OCI-LY7 (cell line): ENCODE results near the gene DIP2C. TPM values are rescaled to one million over a fixed set of nuclear protein-coding genes. Genes with fewer than 3 reads are reported as not detected.
"Not testable (repeated sequence)": the region's sequence is repeated elsewhere in the genome, so short reads cannot be mapped to it uniquely, and the experiment has no call there.

ENCODE experiments used
- BruUV-seq: library from RNA; stranded (reverse); fragments of 400-500 nt; replicated peaks from 2 replicates; lab custom pipeline; 2021; lab: Mats Ljungman, UMichigan
- CTCF ChIA-PET: fragments of 300-600 bp; sonication (Branson Sonifier 250); formaldehyde crosslinking; loops from one replicate; lab custom pipeline; 2022; ENCODE audit warnings: antibody characterized with exemption; ENCODE audit not compliant: unreplicated experiment; lab: Charles Lee
- POLR2A ChIA-PET: fragments of 300-600 bp; sonication (Branson Sonifier 250); formaldehyde crosslinking; loops from one replicate; lab custom pipeline; 2022; ENCODE audit warnings: antibody characterized with exemption; lab: Charles Lee
- DNase-seq: peaks from one replicate; pipeline ENCODE4 v3.0.0-alpha.2; 2015; ENCODE audit warnings: low spot score
- H2AFZ ChIP-seq: fragments of 200-600 bp; sonication (generic), shearing (Covaris generic); 2 replicates; pipeline ENCODE4 v1.6.1; 2014; ENCODE audit warnings: mild to moderate bottlenecking, antibody characterized with exemption, low read length, moderate library complexity
- H3K27ac ChIP-seq: fragments of 200-600 bp; sonication (generic); 2 replicates; pipeline ENCODE4 v1.5.1; 2014; ENCODE audit warnings: mixed run types, low read depth, mild to moderate bottlenecking, moderate library complexity, low read length, inconsistent platforms; ENCODE audit not compliant: poor library complexity, severe bottlenecking
- H3K36me3 ChIP-seq: fragments of 200-600 bp; sonication (generic); 2 replicates; pipeline ENCODE4 v1.6.1; 2014; ENCODE audit warnings: mild to moderate bottlenecking, antibody characterized with exemption, low read length, moderate library complexity, mixed read lengths; ENCODE audit not compliant: insufficient read depth
- H3K4me1 ChIP-seq: fragments of 200-600 bp; sonication (generic); 2 replicates; pipeline ENCODE4 v1.5.1; 2014; ENCODE audit warnings: mild to moderate bottlenecking, low read length; ENCODE audit not compliant: insufficient read depth, poor library complexity, severe bottlenecking
- H3K4me2 ChIP-seq: fragments of 200-600 bp; sonication (generic); 2 replicates; pipeline ENCODE4 v1.6.1; 2014; ENCODE audit warnings: mild to moderate bottlenecking, low read length
- H3K4me3 ChIP-seq: fragments of 200-600 bp; sonication (generic); 2 replicates; pipeline ENCODE4 v1.5.1; 2014; ENCODE audit warnings: mild to moderate bottlenecking, low read depth, low read length; ENCODE audit not compliant: poor library complexity, severe bottlenecking
- H3K79me2 ChIP-seq: fragments of 200-600 bp; sonication (generic); 2 replicates; pipeline ENCODE4 v1.6.1; 2016; ENCODE audit warnings: low read depth, mild to moderate bottlenecking, low read length, moderate library complexity, mixed read lengths; ENCODE audit not compliant: insufficient read depth
- H3K9me2 ChIP-seq: fragments of 200-600 bp; sonication (generic); 2 replicates; pipeline ENCODE4 v1.6.1; 2016; ENCODE audit warnings: mild to moderate bottlenecking, low read length, mixed read lengths; ENCODE audit not compliant: insufficient read depth
- H3K9me3 ChIP-seq: fragments of 200-600 bp; sonication (generic); 2 replicates; pipeline ENCODE4 v1.6.1; 2014; ENCODE audit warnings: mild to moderate bottlenecking, mixed run types, low read length, mixed read lengths
- H4K20me1 ChIP-seq: fragments of 200-600 bp; sonication (generic); 2 replicates; pipeline ENCODE4 v1.6.1; 2014; ENCODE audit warnings: mild to moderate bottlenecking, antibody characterized with exemption, low read length, moderate library complexity, mixed read lengths; ENCODE audit not compliant: insufficient read depth
- EZH2phosphoT487 ChIP-seq: fragments of 200-600 bp; sonication (generic); IDR thresholded peaks from 2 replicates; pipeline ENCODE4 v1.6.1; 2018; ENCODE audit warnings: low read depth, borderline replicate concordance, mild to moderate bottlenecking, mixed run types, antibody characterized with exemption, low read length, moderate library complexity, mixed read lengths
- intact Hi-C: fragments of 100-400 bp; cut with micrococcal nuclease; formaldehyde crosslinking; loops from one replicate; pipeline ENCODE4 v1.10.0; 2022; ENCODE audit not compliant: unreplicated experiment
- total RNA-seq, 2 experiments: library from RNA; depleted of rRNA in 1 of 2; stranded (reverse); fragments of >200 nt in 1 of 2; shearing (Covaris generic) in 1 of 2; gene quantifications; 2 replicates each; pipeline ENCODE4 v1.2.3, GENCODE V29; 2014 to 2022
- TF ChIP-seq, protein P1 (sequence below): fragments of 200-600 bp; sonication (generic); conservative IDR thresholded peaks from 2 replicates; pipeline ENCODE4 v1.5.1; 2014; ENCODE audit warnings: mild to moderate bottlenecking, antibody characterized with exemption, low read length, moderate library complexity, mixed read lengths

DIP2C gene
- total RNA-seq, 2 experiments from 2014 or later, result 10.9 to 29.5 TPM

DNA sequence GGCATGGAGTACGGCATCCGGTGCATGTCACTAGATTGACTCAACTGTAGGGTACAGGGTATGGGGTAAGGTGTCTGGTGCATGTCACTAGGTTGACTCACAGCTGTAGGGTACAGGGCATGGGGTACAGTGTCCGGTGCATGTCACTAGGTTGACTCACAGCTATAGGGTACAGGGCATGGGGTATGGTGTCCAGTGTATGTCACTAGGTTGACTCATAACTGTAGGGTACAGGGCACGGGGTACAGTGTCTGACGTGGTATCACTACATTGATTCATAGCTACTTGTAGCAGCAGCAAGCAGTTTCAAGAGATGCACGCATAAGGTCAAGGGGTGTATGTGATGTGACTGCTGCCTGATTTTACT, 424.4 kb downstream of the DIP2C start:
- POLR2A ChIA-PET, intact Hi-C loops, H3K9me3 ChIP-seq, H2AFZ ChIP-seq, DNase-seq, H3K79me2 ChIP-seq, BruUV-seq, H3K36me3 ChIP-seq, H4K20me1 ChIP-seq, H3K4me3 ChIP-seq, CTCF ChIA-PET, H3K9me2 ChIP-seq: not testable (repeated sequence)
- H3K27ac ChIP-seq, result peak overlapping the region; percentile 55
- H3K4me2 ChIP-seq, result peak overlapping the region; percentile 44
- H3K4me1 ChIP-seq, result peaks cover 64% of the 10 kb centered on the region

DNA sequence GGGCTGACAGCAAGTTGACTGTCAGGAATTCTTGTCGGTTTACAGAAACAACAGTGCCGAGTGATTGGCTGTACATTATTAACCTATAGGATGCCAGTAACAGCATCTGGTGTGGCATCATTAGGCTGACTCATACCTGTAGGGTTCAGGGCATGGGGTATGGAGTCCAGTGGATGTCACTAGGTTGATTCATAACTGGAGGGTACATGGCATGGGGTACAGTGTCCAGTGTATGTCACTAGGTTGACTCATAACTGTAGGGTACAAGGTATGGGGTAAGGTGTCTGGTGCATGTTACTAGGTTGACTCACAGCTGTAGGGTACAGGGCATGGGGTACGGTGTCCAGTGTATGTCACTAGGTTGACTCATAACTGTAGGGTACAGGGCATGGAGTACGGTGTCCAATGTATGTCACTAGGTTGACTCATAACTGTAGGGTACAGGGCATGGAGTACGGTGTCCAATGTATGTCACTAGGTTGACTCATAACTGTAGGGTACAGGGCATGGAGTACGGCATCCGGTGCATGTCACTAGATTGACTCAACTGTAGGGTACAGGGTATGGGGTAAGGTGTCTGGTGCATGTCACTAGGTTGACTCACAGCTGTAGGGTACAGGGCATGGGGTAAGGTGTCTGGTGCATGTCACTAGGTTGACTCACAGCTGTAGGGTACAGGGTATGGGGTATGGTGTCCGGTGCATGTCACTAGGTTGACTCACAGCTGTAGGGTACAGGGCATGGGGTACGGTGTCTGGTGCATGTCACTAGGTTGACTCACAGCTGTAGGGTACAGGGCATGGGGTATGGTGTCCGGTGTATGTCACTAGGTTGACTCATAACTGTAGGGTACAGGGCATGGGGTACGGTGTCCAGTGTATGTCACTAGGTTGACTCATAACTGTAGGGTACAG, 425.1 kb downstream of the DIP2C start:
- H3K4me3 ChIP-seq, H3K79me2 ChIP-seq, H3K36me3 ChIP-seq, BruUV-seq, H3K9me2 ChIP-seq, H2AFZ ChIP-seq, DNase-seq, H3K9me3 ChIP-seq, CTCF ChIA-PET, intact Hi-C loops, H4K20me1 ChIP-seq, H3K4me2 ChIP-seq, POLR2A ChIA-PET, H3K27ac ChIP-seq: not testable (repeated sequence)
- H3K4me1 ChIP-seq, result peaks cover 64% of the 10 kb centered on the region

DNA sequence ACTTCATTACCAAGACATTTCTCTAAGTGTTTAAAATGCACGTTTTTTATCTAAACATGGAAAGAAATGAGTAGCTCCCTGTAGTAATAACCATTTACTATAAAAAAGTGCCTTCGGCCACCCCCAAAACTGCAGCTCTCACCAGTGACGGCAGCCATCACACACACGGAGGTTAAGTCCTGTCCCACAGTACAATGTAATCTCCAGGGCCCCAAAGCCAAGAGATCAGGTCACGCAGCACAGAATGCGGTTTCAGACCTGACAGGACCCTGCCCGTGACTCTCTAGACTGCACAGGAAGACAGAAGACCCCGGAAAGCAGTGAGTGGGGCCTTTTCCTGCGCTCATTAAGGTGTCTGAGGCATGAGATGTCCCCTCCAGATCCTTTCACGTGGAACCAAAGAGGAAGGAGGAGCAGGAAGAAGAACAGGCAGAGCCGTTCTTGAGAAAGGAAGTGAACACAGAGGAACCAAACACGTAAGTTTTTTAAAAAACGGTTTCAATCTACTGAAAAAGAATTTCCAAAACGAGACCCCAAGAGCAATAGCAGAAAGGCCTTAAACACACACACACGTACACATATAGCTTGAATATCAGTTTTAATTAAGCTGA, 428.5 kb downstream of the DIP2C start:
- H3K27ac ChIP-seq, result peak overlapping the region; percentile 67
- peak overlapping the region; percentile 92 for H2AFZ ChIP-seq
- ChIA-PET CTCF (no interaction called here), POLR2A (interaction anchor here (0.6 to 1.8 kb wide), 7 partner anchors 9 to 323 kb away, joined by 3 to 6 read pairs (median 4); no protein-coding TSS in a partner anchor)
- H4K20me1 ChIP-seq, result no peaks in the 10 kb centered on the region
- no peaks in the 10 kb centered on the region for H3K79me2 ChIP-seq
- H3K4me1 ChIP-seq, result peaks cover 44% of the 10 kb centered on the region
- H3K9me3 ChIP-seq, result no peaks in the 10 kb centered on the region
- no peaks in the 10 kb centered on the region for H3K9me2 ChIP-seq
- peak overlapping the region; percentile 61 for H3K4me2 ChIP-seq
- TF ChIP-seq EZH2phosphoT487, result no peak
- TF ChIP-seq, protein P1, sequence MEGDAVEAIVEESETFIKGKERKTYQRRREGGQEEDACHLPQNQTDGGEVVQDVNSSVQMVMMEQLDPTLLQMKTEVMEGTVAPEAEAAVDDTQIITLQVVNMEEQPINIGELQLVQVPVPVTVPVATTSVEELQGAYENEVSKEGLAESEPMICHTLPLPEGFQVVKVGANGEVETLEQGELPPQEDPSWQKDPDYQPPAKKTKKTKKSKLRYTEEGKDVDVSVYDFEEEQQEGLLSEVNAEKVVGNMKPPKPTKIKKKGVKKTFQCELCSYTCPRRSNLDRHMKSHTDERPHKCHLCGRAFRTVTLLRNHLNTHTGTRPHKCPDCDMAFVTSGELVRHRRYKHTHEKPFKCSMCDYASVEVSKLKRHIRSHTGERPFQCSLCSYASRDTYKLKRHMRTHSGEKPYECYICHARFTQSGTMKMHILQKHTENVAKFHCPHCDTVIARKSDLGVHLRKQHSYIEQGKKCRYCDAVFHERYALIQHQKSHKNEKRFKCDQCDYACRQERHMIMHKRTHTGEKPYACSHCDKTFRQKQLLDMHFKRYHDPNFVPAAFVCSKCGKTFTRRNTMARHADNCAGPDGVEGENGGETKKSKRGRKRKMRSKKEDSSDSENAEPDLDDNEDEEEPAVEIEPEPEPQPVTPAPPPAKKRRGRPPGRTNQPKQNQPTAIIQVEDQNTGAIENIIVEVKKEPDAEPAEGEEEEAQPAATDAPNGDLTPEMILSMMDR, result no peak
- H3K4me3 ChIP-seq, result peak overlapping the region; percentile 52
- intact Hi-C loops, result no loop called here
- no TSS peak for BruUV-seq
- peak; percentile 65 for DNase-seq
- H3K36me3 ChIP-seq, result no peaks in the 10 kb centered on the region
